ENCODE data around the gene SLC5A8. TPM values are rescaled to one million over a fixed set of nuclear protein-coding genes. Genes with fewer than 3 reads are reported as not detected.

The SLC5A8 gene
- total RNA-seq, 1 experiment from 2014 or later, result not detected

Small RNAs within 50 kb of the gene (small RNA-seq; reads per million reads assigned to genes)
- gene RNU6-768P, result 0 reads per million in 2 experiments

Other genes with a start within 250 kb of the SLC5A8 start
- gene UTP20, start 69.9 kb upstream of the SLC5A8 start, total RNA-seq (2014; rRNA removed; shearing (Covaris generic)), result 44.2 and 50.6 TPM in 2 replicates
- 107 and 109 TPM in 2 replicates for gene ARL1, start 197.5 kb upstream of the SLC5A8 start, total RNA-seq (2014; rRNA removed; shearing (Covaris generic))

All from SK-MEL-5 (cell line).